SU-DHL-6 (cell line): ENCODE measurements around the gene VEGFA.

Source experiments
- EZH2phosphoT487 ChIP-seq: fragments of 200-600 bp; sonication (generic), shearing (Covaris generic); conservative IDR thresholded peaks from 2 replicates; pipeline ENCODE4 v1.6.1; 2018; ENCODE audit warnings: mild to moderate bottlenecking, antibody characterized with exemption, low read length, moderate library complexity, mixed read lengths
- TF ChIP-seq, protein P1 (sequence below): fragments of 200-600 bp; sonication (generic); IDR thresholded peaks from one replicate; pipeline ENCODE4 v1.5.1; 2017; ENCODE audit warnings: antibody characterized with exemption, mild to moderate bottlenecking, low read length, moderate library complexity; ENCODE audit not compliant: insufficient read depth, poor library complexity, severe bottlenecking

DNA sequence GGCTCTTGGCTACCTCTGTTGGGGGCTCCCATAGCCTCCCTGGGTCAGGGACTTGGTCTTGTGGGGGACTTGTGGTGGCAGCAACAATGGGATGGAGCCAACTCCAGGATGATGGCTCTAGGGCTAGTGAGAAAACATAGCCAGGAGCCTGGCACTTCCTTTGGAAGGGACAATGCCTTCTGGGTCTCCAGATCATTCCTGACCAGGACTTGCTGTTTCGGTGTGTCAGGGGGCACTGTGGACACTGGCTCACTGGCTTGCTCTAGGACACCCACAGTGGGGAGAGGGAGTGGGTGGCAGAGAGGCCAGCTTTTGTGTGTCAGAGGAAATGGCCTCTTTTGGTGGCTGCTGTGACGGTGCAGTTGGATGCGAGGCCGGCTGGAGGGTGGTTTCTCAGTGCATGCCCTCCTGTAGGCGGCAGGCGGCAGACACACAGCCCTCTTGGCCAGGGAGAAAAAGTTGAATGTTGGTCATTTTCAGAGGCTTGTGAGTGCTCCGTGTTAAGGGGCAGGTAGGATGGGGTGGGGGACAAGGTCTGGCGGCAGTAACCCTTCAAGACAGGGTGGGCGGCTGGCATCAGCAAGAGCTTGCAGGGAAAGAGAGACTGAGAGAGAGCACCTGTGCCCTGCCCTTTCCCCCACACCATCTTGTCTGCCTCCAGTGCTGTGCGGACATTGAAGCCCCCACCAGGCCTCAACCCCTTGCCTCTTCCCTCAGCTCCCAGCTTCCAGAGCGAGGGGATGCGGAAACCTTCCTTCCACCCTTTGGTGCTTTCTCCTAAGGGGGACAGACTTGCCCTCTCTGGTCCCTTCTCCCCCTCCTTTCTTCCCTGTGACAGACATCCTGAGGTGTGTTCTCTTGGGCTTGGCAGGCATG is 9.2 kb downstream of the VEGFA start:
- TF ChIP-seq, protein P1, sequence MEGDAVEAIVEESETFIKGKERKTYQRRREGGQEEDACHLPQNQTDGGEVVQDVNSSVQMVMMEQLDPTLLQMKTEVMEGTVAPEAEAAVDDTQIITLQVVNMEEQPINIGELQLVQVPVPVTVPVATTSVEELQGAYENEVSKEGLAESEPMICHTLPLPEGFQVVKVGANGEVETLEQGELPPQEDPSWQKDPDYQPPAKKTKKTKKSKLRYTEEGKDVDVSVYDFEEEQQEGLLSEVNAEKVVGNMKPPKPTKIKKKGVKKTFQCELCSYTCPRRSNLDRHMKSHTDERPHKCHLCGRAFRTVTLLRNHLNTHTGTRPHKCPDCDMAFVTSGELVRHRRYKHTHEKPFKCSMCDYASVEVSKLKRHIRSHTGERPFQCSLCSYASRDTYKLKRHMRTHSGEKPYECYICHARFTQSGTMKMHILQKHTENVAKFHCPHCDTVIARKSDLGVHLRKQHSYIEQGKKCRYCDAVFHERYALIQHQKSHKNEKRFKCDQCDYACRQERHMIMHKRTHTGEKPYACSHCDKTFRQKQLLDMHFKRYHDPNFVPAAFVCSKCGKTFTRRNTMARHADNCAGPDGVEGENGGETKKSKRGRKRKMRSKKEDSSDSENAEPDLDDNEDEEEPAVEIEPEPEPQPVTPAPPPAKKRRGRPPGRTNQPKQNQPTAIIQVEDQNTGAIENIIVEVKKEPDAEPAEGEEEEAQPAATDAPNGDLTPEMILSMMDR: no peak
- no peak for TF ChIP-seq EZH2phosphoT487
